IPS-18a (cell line): ENCODE data around the gene TSHZ2.

Experiments used
- H3K27ac ChIP-seq: one replicate; pipeline ENCODE4 v1.5.1; 2013; ENCODE audit warnings: low read length
- H3K27me3 ChIP-seq: one replicate; pipeline ENCODE4 v1.6.1; 2013; ENCODE audit warnings: mild to moderate bottlenecking, low read length; ENCODE audit not compliant: control insufficient read depth, insufficient read depth
- H3K36me3 ChIP-seq: one replicate; pipeline ENCODE4 v1.6.1; 2013; ENCODE audit warnings: low read depth, low read length; ENCODE audit not compliant: control insufficient read depth
- H3K4me1 ChIP-seq: one replicate; pipeline ENCODE4 v1.6.1; 2013; ENCODE audit warnings: low read depth, low read length; ENCODE audit not compliant: control insufficient read depth
- H3K4me3 ChIP-seq: one replicate; pipeline ENCODE4 v1.5.1; 2013; ENCODE audit warnings: low read length
- H3K9ac ChIP-seq: one replicate; pipeline ENCODE4 v1.6.1; 2013; ENCODE audit warnings: mild to moderate bottlenecking, low read length, moderate library complexity
- H3K9me3 ChIP-seq: one replicate; pipeline ENCODE4 v1.6.1; 2013; ENCODE audit warnings: low read depth, low read length; ENCODE audit not compliant: control insufficient read depth

Gene TSHZ2

DNA sequence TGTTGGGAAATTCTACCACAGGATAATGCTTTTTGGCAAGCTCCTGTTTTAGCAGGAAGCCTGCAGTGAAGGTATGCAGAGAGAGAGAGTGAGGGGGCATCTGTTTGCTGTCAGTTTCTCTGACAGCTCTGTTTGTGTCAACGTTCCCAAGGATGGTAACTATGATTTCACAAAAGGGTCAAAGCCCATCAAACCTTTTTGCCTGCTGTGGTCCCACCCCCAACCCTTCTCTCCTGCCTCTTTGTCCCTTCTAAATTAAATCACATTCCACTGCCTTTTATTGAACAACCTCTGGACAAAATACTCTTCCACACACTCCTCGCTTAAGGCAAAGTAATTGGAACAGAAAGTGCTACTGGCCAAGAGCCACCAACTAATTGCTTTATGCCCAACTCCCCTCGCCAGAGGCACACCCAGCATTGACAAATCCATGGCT lies 128.3 kb downstream of the TSHZ2 start:
- Histone ChIP-seq H3K4me1 (no peaks in the 10 kb centered on the region), H3K27me3 (no peaks in the 10 kb centered on the region), H3K27ac (no peak overlapping the region)

DNA sequence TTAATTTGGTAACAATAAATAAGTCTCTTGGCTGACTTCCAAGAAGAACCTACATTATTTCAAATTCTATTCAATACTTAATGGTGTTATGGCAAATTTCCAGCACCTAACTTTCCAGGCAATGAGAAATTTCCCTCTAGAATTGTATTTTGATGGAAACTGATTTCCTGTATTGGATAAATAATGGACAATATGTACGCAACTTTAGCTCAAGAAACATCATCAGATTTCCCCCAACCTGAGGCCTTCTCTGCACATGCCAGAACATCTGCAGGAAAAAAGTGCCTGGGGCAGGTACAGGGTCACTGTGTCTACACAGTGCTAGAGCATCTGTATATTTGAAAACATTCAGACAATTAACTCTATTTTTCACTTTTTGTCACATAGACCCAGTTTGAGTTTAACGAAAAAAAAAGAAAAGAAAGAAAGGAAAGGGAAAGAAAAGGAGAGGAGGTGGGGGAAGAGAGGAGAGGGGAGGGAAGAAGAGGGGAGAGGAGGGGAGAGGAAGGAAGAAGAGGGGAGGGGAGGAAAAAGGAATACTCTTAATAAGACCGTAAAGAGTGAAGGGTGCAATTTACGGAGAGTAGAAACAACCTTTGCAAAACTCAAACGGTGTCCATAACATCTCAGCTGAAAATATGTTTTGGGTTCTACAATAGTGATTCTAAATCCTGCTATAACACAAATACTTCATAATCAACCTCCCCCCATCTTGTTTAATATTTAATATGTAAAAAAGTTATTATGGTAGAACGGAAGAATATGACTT lies 130.0 kb downstream of the TSHZ2 start:
- Histone ChIP-seq H3K4me3 (no peak overlapping the region), H3K27ac (no peak overlapping the region), H3K9me3 (no peaks in the 10 kb centered on the region), H3K4me1 (no peaks in the 10 kb centered on the region), H3K27me3 (no peaks in the 10 kb centered on the region), H3K9ac (no peak overlapping the region), H3K36me3 (no peaks in the 10 kb centered on the region)

More for the DNA sequence above, 128.3 kb downstream of the TSHZ2 start:
- Histone ChIP-seq H3K9me3 (no peaks in the 10 kb centered on the region), H3K4me3 (no peak overlapping the region), H3K9ac (no peak overlapping the region), H3K36me3 (no peaks in the 10 kb centered on the region)

DNA sequence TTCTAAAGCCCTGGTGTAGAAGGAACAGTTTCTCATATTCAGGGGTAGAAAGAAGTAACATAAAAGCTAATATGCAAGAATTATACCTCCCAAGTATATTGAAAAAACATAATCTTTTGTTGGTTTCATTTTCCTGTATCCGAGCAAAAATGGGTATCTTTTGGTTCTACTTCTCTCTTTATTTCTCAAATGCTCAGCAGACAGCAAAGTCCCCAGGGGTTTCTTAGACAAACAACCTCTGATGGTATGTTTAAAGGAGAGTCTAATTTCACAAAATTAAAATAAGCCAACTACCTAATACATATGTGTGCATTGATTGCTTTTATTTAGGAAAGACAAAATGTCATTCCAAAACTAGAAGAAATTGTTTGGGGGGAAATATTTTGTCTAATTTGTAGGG lies 131.0 kb downstream of the TSHZ2 start:
- Histone ChIP-seq H3K4me3 (no peak overlapping the region), H3K36me3 (no peaks in the 10 kb centered on the region), H3K9me3 (no peaks in the 10 kb centered on the region), H3K9ac (no peak overlapping the region), H3K4me1 (no peaks in the 10 kb centered on the region), H3K27ac (no peak overlapping the region), H3K27me3 (no peaks in the 10 kb centered on the region)

DNA sequence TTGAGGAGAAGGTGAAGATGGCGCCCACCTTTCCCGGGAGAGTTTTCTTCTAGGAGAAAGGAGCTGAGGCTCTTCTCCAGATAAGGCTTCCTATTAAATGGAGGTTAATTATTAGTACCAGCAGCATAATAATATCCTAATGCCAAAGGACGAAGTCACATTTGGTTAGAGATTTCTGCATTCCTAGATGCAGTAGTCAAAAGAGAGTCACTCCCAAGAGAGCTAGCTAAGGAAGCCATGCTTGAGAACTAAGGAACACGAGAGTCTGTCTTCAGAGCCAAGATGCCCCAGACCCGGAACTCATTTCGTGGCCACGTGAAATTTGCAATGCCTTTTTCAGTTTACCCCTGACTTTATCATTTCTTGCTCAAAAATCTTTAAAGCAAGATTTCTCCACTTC lies 132.7 kb downstream of the TSHZ2 start:
- H3K27ac ChIP-seq, result no peak overlapping the region
- H3K36me3 ChIP-seq, result no peaks in the 10 kb centered on the region
- no peak overlapping the region for H3K9ac ChIP-seq
- H3K4me3 ChIP-seq, result no peak overlapping the region
- H3K9me3 ChIP-seq, result no peaks in the 10 kb centered on the region
- no peaks in the 10 kb centered on the region for H3K27me3 ChIP-seq
- no peaks in the 10 kb centered on the region for H3K4me1 ChIP-seq

DNA sequence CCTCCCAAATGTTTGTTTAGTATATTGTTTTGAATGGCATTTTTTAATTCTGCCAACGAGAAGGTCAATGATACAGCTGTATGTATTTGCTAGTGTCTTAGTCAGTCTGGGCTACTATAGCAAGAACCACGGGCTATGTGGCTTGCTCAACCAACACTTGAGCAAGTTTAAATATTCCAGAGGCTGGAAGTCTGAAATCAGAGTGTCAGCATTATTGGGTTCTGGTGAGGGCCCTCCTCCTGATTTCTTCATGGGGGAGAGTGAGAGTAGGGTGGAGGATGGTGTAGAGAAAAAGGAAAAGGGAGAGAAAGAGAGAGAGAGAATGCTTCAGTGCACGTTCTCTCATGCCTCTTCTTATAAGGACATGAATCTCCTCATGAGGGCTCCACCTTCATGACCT lies 144.6 kb downstream of the TSHZ2 start:
- no peaks in the 10 kb centered on the region for H3K36me3 ChIP-seq
- no peaks in the 10 kb centered on the region for H3K9me3 ChIP-seq
- no peak overlapping the region for H3K4me3 ChIP-seq
- no peaks in the 10 kb centered on the region for H3K4me1 ChIP-seq
- H3K9ac ChIP-seq, result no peak overlapping the region
- H3K27me3 ChIP-seq, result no peaks in the 10 kb centered on the region
- H3K27ac ChIP-seq, result no peak overlapping the region

DNA sequence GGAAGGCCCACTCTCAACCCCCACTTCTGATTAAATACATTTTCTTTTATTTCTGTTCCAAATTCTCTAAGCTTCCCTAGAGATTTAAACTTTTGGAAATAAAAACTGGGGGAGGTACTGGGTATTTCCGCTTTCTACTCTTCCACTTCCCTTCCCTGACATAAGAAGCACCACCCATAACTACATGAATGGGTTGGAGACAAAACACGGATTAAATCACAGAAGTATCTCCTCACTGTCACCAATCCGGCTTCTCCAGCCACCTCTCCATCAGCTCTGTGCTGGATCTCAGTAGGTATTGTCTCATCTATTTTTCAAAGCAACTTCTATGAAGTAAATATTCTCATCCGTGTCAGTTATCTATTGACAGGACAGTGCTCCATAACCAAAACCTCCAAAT lies 150.7 kb downstream of the TSHZ2 start:
- no peak overlapping the region for H3K4me3 ChIP-seq
- H3K4me1 ChIP-seq, result peaks cover 12% of the 10 kb centered on the region
- no peaks in the 10 kb centered on the region for H3K27me3 ChIP-seq
- H3K27ac ChIP-seq, result no peak overlapping the region
- no peaks in the 10 kb centered on the region for H3K36me3 ChIP-seq
- no peaks in the 10 kb centered on the region for H3K9me3 ChIP-seq
- no peak overlapping the region for H3K9ac ChIP-seq

DNA sequence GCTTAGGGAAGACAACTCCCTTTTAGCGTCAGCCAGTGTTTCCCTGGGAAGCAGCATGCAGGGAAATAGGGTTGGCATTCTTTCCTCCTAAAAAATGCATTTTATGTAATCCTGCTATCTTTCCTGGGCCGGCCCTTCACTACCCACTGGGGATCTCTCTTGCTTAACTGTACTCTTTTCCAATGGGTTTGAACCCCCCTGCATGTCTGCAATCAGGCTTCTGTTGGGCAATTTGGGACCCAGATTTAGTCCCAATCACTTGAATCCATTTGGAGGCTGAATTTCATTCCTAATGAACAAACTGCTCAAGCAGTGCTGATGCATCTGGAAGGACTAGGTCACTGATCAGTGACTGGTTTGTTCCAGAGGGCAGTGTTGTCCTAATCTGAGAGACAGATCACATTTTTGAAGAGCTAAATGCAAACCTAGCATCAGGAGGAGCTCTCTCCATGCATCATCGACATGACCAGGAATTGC lies 152.0 kb downstream of the TSHZ2 start:
- H3K9me3 ChIP-seq, result no peaks in the 10 kb centered on the region
- H3K4me3 ChIP-seq, result no peak overlapping the region
- H3K36me3 ChIP-seq, result no peaks in the 10 kb centered on the region
- no peaks in the 10 kb centered on the region for H3K27me3 ChIP-seq
- H3K27ac ChIP-seq, result no peak overlapping the region
- no peak overlapping the region for H3K9ac ChIP-seq
- H3K4me1 ChIP-seq, result peaks cover 14% of the 10 kb centered on the region

DNA sequence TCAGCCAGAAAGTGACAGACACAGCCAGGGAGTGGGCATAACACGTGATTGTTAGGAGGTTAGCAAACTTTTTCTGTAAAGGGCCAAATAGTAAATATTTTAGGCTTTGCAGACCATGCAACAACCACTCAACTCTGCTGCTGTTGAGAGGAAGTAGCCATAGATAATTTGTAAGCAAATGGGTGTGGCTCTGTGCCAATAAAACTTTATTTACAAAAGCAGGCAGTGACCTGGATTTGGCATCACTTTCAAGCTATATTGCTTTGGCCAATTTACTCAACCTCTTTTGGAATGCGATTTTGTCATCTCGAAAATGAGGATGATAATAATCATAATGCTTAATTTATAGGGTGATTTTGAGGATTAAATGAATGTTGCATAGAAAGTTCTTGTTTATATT lies 152.6 kb downstream of the TSHZ2 start:
- no peaks in the 10 kb centered on the region for H3K27me3 ChIP-seq
- H3K36me3 ChIP-seq, result no peaks in the 10 kb centered on the region
- no peaks in the 10 kb centered on the region for H3K9me3 ChIP-seq

DNA sequence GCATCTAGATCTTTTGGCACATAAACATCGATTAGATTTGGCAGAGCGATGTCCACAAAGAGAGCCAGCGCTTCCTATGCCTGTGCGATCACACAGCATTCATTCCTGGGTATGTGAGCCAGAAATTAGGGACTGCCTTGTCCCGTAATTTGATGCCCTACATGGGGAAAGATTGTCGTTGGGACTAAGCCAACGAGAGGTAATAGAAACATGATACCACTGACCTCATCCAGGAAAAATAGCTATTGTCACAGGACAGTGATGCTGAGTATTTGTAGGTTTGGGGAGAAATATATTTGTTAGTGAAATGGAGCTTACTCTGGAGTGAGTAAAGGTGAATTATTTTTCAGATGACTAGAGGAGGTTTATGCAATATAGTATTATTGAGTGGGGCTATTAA lies 154.0 kb downstream of the TSHZ2 start:
- H3K9me3 ChIP-seq, result no peaks in the 10 kb centered on the region
- no peaks in the 10 kb centered on the region for H3K27me3 ChIP-seq
- H3K9ac ChIP-seq, result no peak overlapping the region
- peaks cover 15% of the 10 kb centered on the region for H3K4me1 ChIP-seq
- H3K27ac ChIP-seq, result no peak overlapping the region
- H3K4me3 ChIP-seq, result no peak overlapping the region
- no peaks in the 10 kb centered on the region for H3K36me3 ChIP-seq

More for the DNA sequence above, 152.6 kb downstream of the TSHZ2 start:
- H3K27ac ChIP-seq, result no peak overlapping the region
- H3K4me1 ChIP-seq, result peaks cover 14% of the 10 kb centered on the region
- no peak overlapping the region for H3K9ac ChIP-seq
- no peak overlapping the region for H3K4me3 ChIP-seq

DNA sequence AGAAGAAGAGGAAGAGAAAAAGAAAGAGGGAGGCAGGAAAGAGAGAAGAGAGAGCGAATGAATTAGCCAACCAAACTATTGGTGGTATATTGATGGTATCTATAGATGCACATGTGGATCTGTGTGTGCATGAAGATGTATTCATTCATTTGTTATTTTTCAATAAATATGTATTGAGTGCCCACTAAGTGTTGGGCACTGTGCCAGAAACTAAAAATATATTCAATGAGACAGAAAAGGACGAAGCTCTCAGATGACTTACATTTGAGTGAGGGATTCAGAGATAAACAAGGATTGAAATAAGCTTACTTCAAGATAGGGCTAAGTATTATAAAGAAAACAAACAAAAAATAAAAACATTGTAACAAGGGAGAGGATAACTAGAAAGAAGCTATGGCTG lies 154.9 kb downstream of the TSHZ2 start:
- Histone ChIP-seq H3K4me3 (no peak overlapping the region), H3K27me3 (no peaks in the 10 kb centered on the region), H3K9ac (no peak overlapping the region), H3K9me3 (no peaks in the 10 kb centered on the region), H3K36me3 (no peaks in the 10 kb centered on the region), H3K27ac (no peak overlapping the region), H3K4me1 (peaks cover 22% of the 10 kb centered on the region)

DNA sequence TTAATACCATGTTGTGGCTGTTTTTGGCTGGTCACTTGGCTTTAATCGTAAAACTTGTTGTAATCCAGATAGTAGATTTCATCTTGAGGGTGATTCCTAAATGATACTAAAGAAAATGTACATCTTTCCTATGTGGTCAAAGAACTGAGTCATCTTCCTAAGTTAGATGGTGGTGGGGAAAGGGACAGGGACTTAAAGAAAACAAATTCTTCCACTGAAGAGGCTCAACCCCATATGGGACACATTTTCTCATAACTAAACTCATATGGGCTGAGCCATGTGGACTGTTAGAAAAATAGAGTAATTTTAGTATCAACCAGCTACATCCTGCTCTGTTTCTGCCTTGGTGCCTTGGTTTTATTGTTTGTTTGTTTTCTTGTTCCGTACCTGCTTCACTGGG lies 155.8 kb downstream of the TSHZ2 start:
- no peak overlapping the region for H3K9ac ChIP-seq
- H3K9me3 ChIP-seq, result no peaks in the 10 kb centered on the region
- H3K27ac ChIP-seq, result no peak overlapping the region
- H3K4me1 ChIP-seq, result peaks cover 22% of the 10 kb centered on the region
- H3K4me3 ChIP-seq, result no peak overlapping the region
- no peaks in the 10 kb centered on the region for H3K36me3 ChIP-seq
- no peaks in the 10 kb centered on the region for H3K27me3 ChIP-seq

DNA sequence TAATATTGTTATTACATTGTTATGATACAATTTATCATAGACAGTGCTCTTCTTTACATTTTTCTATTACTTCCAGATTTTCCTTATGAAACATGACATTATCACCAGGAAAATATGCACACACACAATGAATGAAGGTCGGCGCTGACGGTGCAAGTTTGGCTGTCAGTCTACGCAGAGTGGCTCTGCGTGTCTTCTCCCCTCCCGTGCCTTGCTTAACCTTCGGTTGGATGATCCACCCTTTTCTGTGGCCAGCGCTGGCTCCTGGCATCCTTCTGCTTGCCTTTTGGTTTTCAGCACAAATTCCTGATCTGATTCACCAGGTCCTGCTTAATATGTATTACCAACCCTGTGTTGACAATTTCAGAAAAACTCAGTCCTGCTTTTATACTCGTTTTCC lies 157.4 kb downstream of the TSHZ2 start:
- Histone ChIP-seq H3K4me1 (peaks cover 22% of the 10 kb centered on the region), H3K4me3 (no peak overlapping the region), H3K9ac (no peak overlapping the region), H3K27me3 (no peaks in the 10 kb centered on the region), H3K36me3 (no peaks in the 10 kb centered on the region), H3K27ac (no peak overlapping the region), H3K9me3 (no peaks in the 10 kb centered on the region)
